Measurements from ENCODE around the gene AOAH.

- TF ChIP-seq CTCF (IDR thresholded peaks at IDR 0.05; ENCODE audit: low read depth, low read length, poor library complexity, severe bottlenecking) (no peak), EZH2phosphoT487 (IDR thresholded peaks at IDR 0.05; ENCODE audit: borderline replicate concordance, low read length) (no peak)
Measured at GRCh38 chr7:36531951-36532350, 192.3 kb downstream of the AOAH start.

Measured in DOHH2 (cell line).